Peyer's patch (tissue), 4 donors: ENCODE data around the gene CMTM6. TPM values are rescaled to one million over a fixed set of nuclear protein-coding genes. Genes with fewer than 3 reads are reported as not detected.

Experiments
- DNase-seq, 3 donors: peaks; one replicate each; pipeline ENCODE4 v3.0.0-alpha.2; 2017 to 2019
- H3K27ac ChIP-seq, 4 donors: fragments of 200-600 bp; sonication (generic); one replicate each; pipeline ENCODE4 v1.5.1; 2016 to 2019
- H3K27me3 ChIP-seq, 2 donors: fragments of 200-600 bp; sonication (generic); one replicate each; pipeline ENCODE4 v1.5.1; 2019
- H3K36me3 ChIP-seq, 3 donors: fragments of 200-600 bp; sonication (generic); one replicate each; pipeline ENCODE4 v1.5.1; 2016 to 2019
- H3K4me1 ChIP-seq, 4 donors: fragments of 200-600 bp; sonication (generic); one replicate each; pipeline ENCODE4 v1.5.1; 2016 to 2019
- H3K4me3 ChIP-seq, 4 donors: fragments of 200-600 bp; sonication (generic); 1 replicate in 3 of 4; 2 replicates in 1 of 4; pipeline ENCODE4 v1.5.1; 2016 to 2019; ENCODE audit warnings: mild to moderate bottlenecking in 1 of 4
- H3K9me3 ChIP-seq, 4 donors: fragments of 200-600 bp; sonication (generic); one replicate each; pipeline ENCODE4 v1.5.1; 2016 to 2019; ENCODE audit warnings: mild to moderate bottlenecking in 1 of 4
- POLR2A ChIP-seq, 2 donors: fragments of 450-650 bp; IDR thresholded peaks; one replicate each; pipeline ENCODE4 v1.5.1; 2017; ENCODE audit warnings: antibody characterized with exemption in 2 of 2, mild to moderate bottlenecking in 2 of 2, moderate library complexity in 2 of 2
- total RNA-seq, 4 donors: library from RNA; depleted of rRNA; stranded (reverse); fragments of >200 nt; gene quantifications; one replicate each; pipeline ENCODE4 v1.1.0, GENCODE V29; 2016
- TF ChIP-seq, protein P1 (sequence below), 6 experiments: fragments of 450-650 bp in 4 of 6; fragments of 200-600 bp in 2 of 6; sonication (generic) in 1 of 6; IDR thresholded peaks; one replicate each; pipeline ENCODE4 v1.5.1; 2017 to 2019; ENCODE audit warnings: antibody characterized with exemption in 6 of 6, mild to moderate bottlenecking in 3 of 6, moderate library complexity in 1 of 6

Gene CMTM6
- total RNA-seq, 4 donors from 2014 or later: 14.9 to 32.8 (median 26.8) TPM

DNA sequence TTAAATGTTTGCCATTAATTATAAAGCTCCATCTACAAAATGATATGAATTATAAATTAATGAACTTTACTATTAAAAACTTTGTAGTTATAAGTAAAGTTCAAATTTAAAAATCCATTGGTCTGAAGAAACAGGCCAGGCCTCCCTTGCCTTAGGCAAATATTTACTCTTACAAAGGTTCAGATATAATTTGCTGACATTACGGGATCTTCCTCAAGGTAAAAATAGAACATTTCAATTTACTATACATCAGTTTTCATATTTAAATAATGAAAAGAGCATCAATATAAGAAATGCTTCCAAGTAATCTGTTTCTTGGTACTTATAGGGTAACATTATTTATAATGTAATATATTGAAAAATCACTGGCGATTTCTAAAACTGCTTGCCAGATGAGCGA, 3.7 kb downstream of the CMTM6 start:
- Histone ChIP-seq H3K9me3 (no peaks in the 10 kb centered on the region), H3K36me3 (no peaks in the 10 kb centered on the region), H3K4me3 (no peak overlapping the region), H3K27me3 (no peaks in the 10 kb centered on the region), H3K4me1 (peaks cover 0 to 13% (median 4%) of the 10 kb centered on the region in 4 donors), H3K27ac (no peak overlapping the region)
- TF ChIP-seq, protein P1, sequence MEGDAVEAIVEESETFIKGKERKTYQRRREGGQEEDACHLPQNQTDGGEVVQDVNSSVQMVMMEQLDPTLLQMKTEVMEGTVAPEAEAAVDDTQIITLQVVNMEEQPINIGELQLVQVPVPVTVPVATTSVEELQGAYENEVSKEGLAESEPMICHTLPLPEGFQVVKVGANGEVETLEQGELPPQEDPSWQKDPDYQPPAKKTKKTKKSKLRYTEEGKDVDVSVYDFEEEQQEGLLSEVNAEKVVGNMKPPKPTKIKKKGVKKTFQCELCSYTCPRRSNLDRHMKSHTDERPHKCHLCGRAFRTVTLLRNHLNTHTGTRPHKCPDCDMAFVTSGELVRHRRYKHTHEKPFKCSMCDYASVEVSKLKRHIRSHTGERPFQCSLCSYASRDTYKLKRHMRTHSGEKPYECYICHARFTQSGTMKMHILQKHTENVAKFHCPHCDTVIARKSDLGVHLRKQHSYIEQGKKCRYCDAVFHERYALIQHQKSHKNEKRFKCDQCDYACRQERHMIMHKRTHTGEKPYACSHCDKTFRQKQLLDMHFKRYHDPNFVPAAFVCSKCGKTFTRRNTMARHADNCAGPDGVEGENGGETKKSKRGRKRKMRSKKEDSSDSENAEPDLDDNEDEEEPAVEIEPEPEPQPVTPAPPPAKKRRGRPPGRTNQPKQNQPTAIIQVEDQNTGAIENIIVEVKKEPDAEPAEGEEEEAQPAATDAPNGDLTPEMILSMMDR (IDR thresholded peaks at IDR 0.05): no peak
- TF ChIP-seq POLR2A (IDR thresholded peaks at IDR 0.05): no peak
- DNase-seq: no peak

DNA sequence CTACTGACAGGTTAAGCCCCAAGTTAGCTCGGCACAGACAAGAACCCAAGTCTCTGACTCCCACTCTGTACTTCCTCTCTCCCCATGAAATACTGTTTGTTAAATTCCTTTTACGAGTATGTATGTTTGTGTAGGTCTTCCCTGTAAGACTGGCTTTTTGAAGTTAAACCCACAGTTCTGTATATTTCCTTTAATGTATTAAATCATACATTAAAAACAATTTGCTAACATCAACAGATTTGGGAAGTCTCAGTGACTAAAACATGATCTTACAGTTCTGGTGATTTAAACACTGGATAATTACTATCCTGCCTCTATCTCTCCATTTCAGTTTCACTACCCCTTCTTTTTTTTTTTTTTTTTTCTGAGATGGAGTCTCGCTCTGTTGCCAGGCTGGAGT, 4.4 kb downstream of the CMTM6 start:
- H3K9me3 ChIP-seq: no peaks in the 10 kb centered on the region
- DNase-seq: no peak
- H3K36me3 ChIP-seq: no peaks in the 10 kb centered on the region
- H3K4me3 ChIP-seq: no peak overlapping the region
- no peak for TF ChIP-seq POLR2A (IDR thresholded peaks at IDR 0.05)
- TF ChIP-seq, protein P1 (IDR thresholded peaks at IDR 0.05): no peak
- no peaks in the 10 kb centered on the region for H3K27me3 ChIP-seq
- H3K4me1 ChIP-seq: peaks cover 0 to 13% (median 4%) of the 10 kb centered on the region in 4 donors
- peak overlapping the region in 1 of 4 donors; percentile 12 for H3K27ac ChIP-seq

DNA sequence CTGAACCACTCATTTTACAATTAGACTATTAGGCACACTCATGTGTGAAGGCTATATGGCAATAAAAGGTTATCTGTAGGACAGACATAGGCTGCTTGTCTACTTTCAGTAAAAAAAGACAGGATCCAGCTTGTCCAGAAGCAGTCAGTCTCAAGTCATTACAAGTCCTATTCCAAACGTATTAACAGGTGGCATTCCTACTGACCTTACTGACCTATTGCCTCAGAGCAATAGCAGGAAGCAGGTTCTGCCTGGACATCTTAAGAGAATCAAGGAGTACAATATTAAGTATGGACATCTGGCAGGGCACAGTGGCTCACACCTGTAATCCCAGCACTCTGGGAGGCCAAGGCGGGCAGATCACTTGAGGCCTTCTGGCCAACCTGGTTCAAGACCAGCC, 7.0 kb downstream of the CMTM6 start:
- Histone ChIP-seq H3K4me1 (peaks cover 0 to 13% (median 6%) of the 10 kb centered on the region in 4 donors), H3K27ac (no peak overlapping the region), H3K27me3 (no peaks in the 10 kb centered on the region), H3K36me3 (peaks cover 0 to 5% (median 0%) of the 10 kb centered on the region in 3 donors), H3K9me3 (no peaks in the 10 kb centered on the region), H3K4me3 (no peak overlapping the region)
- TF ChIP-seq, protein P1 (IDR thresholded peaks at IDR 0.05): no peak
- TF ChIP-seq POLR2A (IDR thresholded peaks at IDR 0.05): no peak
- no peak for DNase-seq

DNA sequence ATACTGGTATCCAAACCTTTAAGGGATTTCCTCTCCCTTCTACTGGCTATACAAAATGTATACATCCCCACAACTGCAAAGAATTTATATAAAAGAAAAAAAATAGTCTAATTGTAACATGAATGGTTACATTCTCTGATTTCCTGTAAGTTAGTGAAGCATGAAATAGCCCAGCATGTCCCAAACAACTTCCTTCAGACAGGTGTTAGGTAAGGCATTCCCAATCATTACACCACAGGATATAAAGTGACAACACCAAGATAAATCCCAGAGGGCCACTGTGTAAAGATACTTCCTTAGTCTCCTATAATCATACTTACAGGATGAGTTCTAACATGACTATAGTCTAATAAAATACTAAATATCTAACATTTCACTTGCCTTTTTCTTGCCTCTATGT, 7.6 kb downstream of the CMTM6 start:
- Histone ChIP-seq H3K27me3 (no peaks in the 10 kb centered on the region), H3K4me3 (no peak overlapping the region), H3K27ac (no peak overlapping the region), H3K4me1 (peaks cover 0 to 13% (median 5%) of the 10 kb centered on the region in 4 donors), H3K36me3 (peaks cover 0 to 5% (median 0%) of the 10 kb centered on the region in 3 donors), H3K9me3 (no peaks in the 10 kb centered on the region)
- TF ChIP-seq, protein P1 (IDR thresholded peaks at IDR 0.05): no peak
- TF ChIP-seq POLR2A (IDR thresholded peaks at IDR 0.05): no peak
- DNase-seq: no peak

DNA sequence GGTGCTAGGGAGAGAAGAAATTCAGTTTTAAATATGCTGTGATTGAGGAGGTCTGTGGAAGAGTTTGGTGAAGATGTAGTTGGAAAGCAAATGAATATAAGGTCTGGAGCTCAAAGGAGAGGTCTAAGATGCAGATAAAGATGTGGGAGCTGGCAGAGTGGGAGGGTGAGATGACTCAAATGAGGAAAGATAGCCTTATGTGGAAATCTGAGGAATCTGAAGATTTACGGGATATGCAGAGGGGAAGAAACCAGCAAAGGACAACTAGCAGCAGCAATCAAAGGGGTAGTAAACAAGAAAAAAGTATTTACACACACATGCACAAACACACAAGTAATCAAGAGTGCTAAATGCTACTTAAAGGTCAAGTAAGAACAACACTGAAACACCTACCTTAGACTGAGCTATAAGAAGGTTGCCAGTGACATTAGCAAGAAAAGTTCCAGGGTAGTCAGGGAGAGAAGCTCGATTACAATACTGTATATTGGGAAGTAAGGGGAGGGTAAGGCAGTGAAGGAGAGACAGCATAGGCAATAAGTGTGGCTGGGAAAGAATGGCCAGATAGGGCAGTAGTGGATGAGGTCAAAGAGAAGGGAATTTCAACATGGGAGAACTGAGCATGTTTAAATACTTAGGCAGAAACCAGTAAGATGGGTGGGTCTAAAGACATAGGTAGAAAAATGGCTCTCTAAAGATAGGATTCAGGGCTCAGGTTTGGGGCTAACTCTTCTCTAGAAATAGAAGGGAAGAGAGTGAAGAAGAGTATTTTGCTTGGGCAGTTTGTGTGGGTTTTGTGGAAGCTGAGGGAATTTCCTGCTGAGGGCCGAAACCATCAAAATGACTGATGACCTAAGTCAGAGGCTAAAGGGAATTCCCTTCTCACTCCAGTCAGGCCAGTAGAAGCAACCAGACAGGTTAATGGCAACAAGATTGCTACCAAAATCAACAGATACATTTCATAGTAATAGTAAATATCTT, 8.9 kb downstream of the CMTM6 start:
- no peak overlapping the region for H3K27ac ChIP-seq
- H3K27me3 ChIP-seq: no peaks in the 10 kb centered on the region
- H3K4me1 ChIP-seq: peaks cover 0 to 10% (median 4%) of the 10 kb centered on the region in 4 donors
- TF ChIP-seq, protein P1 (IDR thresholded peaks at IDR 0.05): no peak
- TF ChIP-seq POLR2A (IDR thresholded peaks at IDR 0.05): no peak
- no peaks in the 10 kb centered on the region for H3K9me3 ChIP-seq
- H3K4me3 ChIP-seq: no peak overlapping the region
- no peak for DNase-seq
- peaks cover 0 to 5% (median 0%) of the 10 kb centered on the region in 3 donors for H3K36me3 ChIP-seq
